Measurements from ENCODE around the gene TBCCD1. TPM values are rescaled to one million over a fixed set of nuclear protein-coding genes. Genes with fewer than 3 reads are reported as not detected.
"Not testable (repeated sequence)": the region's sequence is repeated elsewhere in the genome, so short reads cannot be mapped to it uniquely, and the experiment has no call there.

The TBCCD1 gene
- total and polyA plus RNA-seq, 12 donors: 3.3 to 21.0 (median 9.4) TPM

GRCh38 chr3:186570941-186571643, 4.0 kb upstream of the TBCCD1 start:
- H3K36me3 ChIP-seq (replicated peaks in 1 of 2): peaks cover 0 to 26% of the 10 kb centered on the region in 2 donors
- intact Hi-C loops (cut with DNase I): no loop called here
- DNase-seq: peak in 1 of 7 donors; percentile 23
- peak overlapping the region; percentile 75 to 96 (median 89) for H3K4me3 ChIP-seq
- WGBS, 4 donors: 7 to 13% (median 7%) methylated on average over 20 to 21 of the region's 21 CpGs
- TF ChIP-seq CTCF (IDR thresholded peaks at IDR 0.05): no peak
- TF ChIP-seq POLR2A (IDR thresholded peaks at IDR 0.05): no peak
- peak overlapping the region; percentile 88 to 97 (median 92) for H3K27ac ChIP-seq
- no peaks in the 10 kb centered on the region for H3K27me3 ChIP-seq
- H3K9me3 ChIP-seq (replicated peaks in 1 of 3): no peaks in the 10 kb centered on the region
- peaks cover 20 to 31% of the 10 kb centered on the region in 2 donors for H3K4me1 ChIP-seq (replicated peaks in 1 of 2)

GRCh38 chr3:186570096-186570940, 3.2 kb upstream of the TBCCD1 start, which contains the start of gene DNAJB11:
DNAJB11 (plus strand) TSS chr3:186570720; CDS start chr3:186570898, 178 bp downstream.
- Histone ChIP-seq H3K4me1 (replicated peaks in 1 of 2) (peaks cover 23 to 37% of the 10 kb centered on the region in 2 donors), H3K4me3 (peak within 1 kb of the TSS; percentile 75 to 96 (median 89)), H3K36me3 (replicated peaks in 1 of 2) (peaks cover 0 to 21% of the 10 kb centered on the region in 2 donors), H3K27me3 (no peaks in the 10 kb centered on the region), H3K9me3 (replicated peaks in 1 of 3) (no peaks in the 10 kb centered on the region), H3K27ac (peak within 1 kb of the TSS; percentile 88 to 97 (median 92))
- 0 to 1% (median 1%) methylated on average over 14 to 59 of the region's 59 CpGs for WGBS, 4 donors
- intact Hi-C loops (cut with DNase I): no loop called here
- TF ChIP-seq POLR2A (IDR thresholded peaks at IDR 0.05): peak; percentile 79 to 92
- TF ChIP-seq CTCF (IDR thresholded peaks at IDR 0.05): no peak
- peak; percentile 98 to 100 (median 100) for DNase-seq

- Histone ChIP-seq H3K27me3 (no peaks in the 10 kb centered on the region), H3K27ac (peak overlapping the region in 4 of 5 donors; percentile 51 to 86 (median 74)), H3K4me1 (replicated peaks in 1 of 2) (peaks cover 23 to 37% of the 10 kb centered on the region in 2 donors), H3K36me3 (replicated peaks in 1 of 2) (peaks cover 0 to 21% of the 10 kb centered on the region in 2 donors), H3K9me3 (replicated peaks in 1 of 3) (no peaks in the 10 kb centered on the region), H3K4me3 (peak overlapping the region in 2 of 4 donors; percentile 8 to 56)
- DNase-seq: no peak
- no peak for TF ChIP-seq CTCF (IDR thresholded peaks at IDR 0.05)
- no peak for TF ChIP-seq POLR2A (IDR thresholded peaks at IDR 0.05)
- intact Hi-C loops (cut with DNase I): no loop called here
- WGBS, 4 donors: 3 to 7% (median 5%) methylated on average over 7 of the region's 7 CpGs
Observed at GRCh38 chr3:186569779-186570095, 2.6 kb upstream of the TBCCD1 start.

- 87 to 91% (median 89%) methylated on average over 10 to 11 of the region's 11 CpGs for WGBS, 4 donors
- H3K9me3 ChIP-seq (replicated peaks in 1 of 3); intact Hi-C loops (cut with DNase I); H3K27me3 ChIP-seq: not testable (repeated sequence)
- peak in 1 of 7 donors; percentile 26 for DNase-seq
- Histone ChIP-seq H3K27ac (peak overlapping the region in 1 of 5 donors; percentile 86), H3K4me1 (replicated peaks in 1 of 2) (peaks cover 23 to 37% of the 10 kb centered on the region in 2 donors), H3K4me3 (peak overlapping the region in 1 of 4 donors; percentile 56), H3K36me3 (replicated peaks in 1 of 2) (peaks cover 0 to 21% of the 10 kb centered on the region in 2 donors)
Observed at GRCh38 chr3:186569361-186569760, 2.2 kb upstream of the TBCCD1 start.
